Sigmoid colon (tissue), 7 donors: ENCODE data around the gene ING5. TPM values are rescaled to one million over a fixed set of nuclear protein-coding genes. Genes with fewer than 3 reads are reported as not detected.

Source experiments
- DNase-seq: peaks from one replicate; pipeline ENCODE4 v3.0.0-alpha.2; 2019
- H3K27ac ChIP-seq, 4 donors: fragments of 200-600 bp; sonication (generic); one replicate each; pipeline ENCODE4 v1.5.1; 2016 to 2019; ENCODE audit warnings: mild to moderate bottlenecking in 1 of 4
- H3K27me3 ChIP-seq, 3 donors: fragments of 200-600 bp; sonication (generic); one replicate each; pipeline ENCODE4 v1.5.1; 2019; ENCODE audit warnings: mild to moderate bottlenecking in 1 of 3
- H3K36me3 ChIP-seq, 4 donors: fragments of 200-600 bp; sonication (generic); one replicate each; pipeline ENCODE4 v1.5.1; 2016 to 2019
- H3K4me1 ChIP-seq, 4 donors: fragments of 200-600 bp; sonication (generic); one replicate each; pipeline ENCODE4 v1.5.1; 2017 to 2019
- H3K4me3 ChIP-seq, 4 donors: fragments of 200-600 bp; sonication (generic); one replicate each; pipeline ENCODE4 v1.5.1; 2017 to 2019; ENCODE audit warnings: mild to moderate bottlenecking in 2 of 4, moderate library complexity in 1 of 4
- H3K9me3 ChIP-seq, 4 donors: fragments of 200-600 bp in 3 of 4; sonication (generic) in 3 of 4; one replicate each; pipeline versions ENCODE4 v1.5.1 to v1.6.1; 2013 to 2019
- EP300 ChIP-seq, 4 donors: sonication (generic); formaldehyde crosslinking; IDR thresholded peaks; one replicate each; pipeline ENCODE4 v1.6.1; 2017; ENCODE audit warnings: antibody characterized with exemption in 4 of 4
- POLR2A ChIP-seq, 2 donors: fragments of 450-650 bp; IDR thresholded peaks; one replicate each; pipeline ENCODE4 v1.6.1; 2016; ENCODE audit warnings: antibody characterized with exemption in 2 of 2, mild to moderate bottlenecking in 2 of 2, moderate library complexity in 2 of 2
- POLR2AphosphoS5 ChIP-seq, 4 donors: sonication (generic); formaldehyde crosslinking; IDR thresholded peaks; one replicate each; pipeline ENCODE4 v1.6.1; 2017; ENCODE audit warnings: antibody characterized with exemption in 4 of 4
- WGBS, 2 donors: extraction: QIAGEN DNeasy Blood & Tissue Kit; methylation state at CpG; one replicate each; pipeline ENCODE4 v1.1.7; 2013; 5-methylcytosine and 5-hydroxymethylcytosine counted together
- intact Hi-C: fragments of 100-400 bp; cut with DNase I; formaldehyde crosslinking; loops from one replicate; pipeline ENCODE4 v1.15.1; 2023
- polyA plus RNA-seq, 3 donors: library from polyadenylated mRNA; stranded (reverse); fragments of 200-250 nt; gene quantifications; one replicate each; pipeline ENCODE4 v1.2.3, GENCODE V29; 2013
- total RNA-seq, 4 donors: library from RNA; depleted of rRNA; stranded (reverse); fragments of >200 nt; gene quantifications; one replicate each; pipeline ENCODE4 v1.1.0, GENCODE V29; 2016
- TF ChIP-seq, protein P1 (sequence below), 4 experiments: fragments of 450-650 bp in 3 of 4; fragments of 200-600 bp in 1 of 4; IDR thresholded peaks; one replicate each; pipeline ENCODE4 v1.5.1; 2016 to 2019; ENCODE audit warnings: antibody characterized with exemption in 4 of 4, mild to moderate bottlenecking in 3 of 4, moderate library complexity in 2 of 4
- donor health status: healthy with polysubstance abuse.
- donor health status: Bipolar disorder and iron deficiency.
- donor health status: healthy.

ING5 gene
- total and polyA plus RNA-seq, 7 donors = 9.6 to 49.8 (median 27.1) TPM

DNA sequence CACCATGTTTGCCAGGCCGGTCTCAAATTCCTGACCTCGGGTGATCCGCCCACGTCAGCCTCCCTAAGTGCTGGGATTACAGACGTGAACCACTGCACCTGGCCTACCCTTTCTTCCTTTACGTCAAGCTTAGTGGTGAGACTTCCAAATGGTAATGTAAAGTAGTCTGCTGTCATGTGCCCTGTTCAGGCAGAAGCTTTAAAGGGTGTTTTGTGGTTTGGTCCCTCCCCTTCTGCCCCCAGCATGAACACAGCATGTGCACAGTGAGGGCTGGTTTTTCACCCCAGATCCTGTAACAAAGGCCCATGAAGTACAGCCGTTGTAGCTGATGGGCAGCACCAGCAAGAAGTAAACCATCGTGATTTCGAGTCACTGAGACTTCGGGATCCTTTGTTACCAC, 12.5 kb upstream of the ING5 start:
- Histone ChIP-seq H3K4me3 (no peak overlapping the region), H3K27me3 (no peaks in the 10 kb centered on the region), H3K4me1 (peaks cover 0 to 32% (median 25%) of the 10 kb centered on the region in 4 donors), H3K36me3 (peaks cover 0 to 40% (median 10%) of the 10 kb centered on the region in 4 donors), H3K27ac (no peak overlapping the region), H3K9me3 (no peaks in the 10 kb centered on the region)
- DNase-seq = no peak
- TF ChIP-seq, protein P1, sequence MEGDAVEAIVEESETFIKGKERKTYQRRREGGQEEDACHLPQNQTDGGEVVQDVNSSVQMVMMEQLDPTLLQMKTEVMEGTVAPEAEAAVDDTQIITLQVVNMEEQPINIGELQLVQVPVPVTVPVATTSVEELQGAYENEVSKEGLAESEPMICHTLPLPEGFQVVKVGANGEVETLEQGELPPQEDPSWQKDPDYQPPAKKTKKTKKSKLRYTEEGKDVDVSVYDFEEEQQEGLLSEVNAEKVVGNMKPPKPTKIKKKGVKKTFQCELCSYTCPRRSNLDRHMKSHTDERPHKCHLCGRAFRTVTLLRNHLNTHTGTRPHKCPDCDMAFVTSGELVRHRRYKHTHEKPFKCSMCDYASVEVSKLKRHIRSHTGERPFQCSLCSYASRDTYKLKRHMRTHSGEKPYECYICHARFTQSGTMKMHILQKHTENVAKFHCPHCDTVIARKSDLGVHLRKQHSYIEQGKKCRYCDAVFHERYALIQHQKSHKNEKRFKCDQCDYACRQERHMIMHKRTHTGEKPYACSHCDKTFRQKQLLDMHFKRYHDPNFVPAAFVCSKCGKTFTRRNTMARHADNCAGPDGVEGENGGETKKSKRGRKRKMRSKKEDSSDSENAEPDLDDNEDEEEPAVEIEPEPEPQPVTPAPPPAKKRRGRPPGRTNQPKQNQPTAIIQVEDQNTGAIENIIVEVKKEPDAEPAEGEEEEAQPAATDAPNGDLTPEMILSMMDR (IDR thresholded peaks at IDR 0.05) = no peak
- no peak for TF ChIP-seq POLR2AphosphoS5 (IDR thresholded peaks at IDR 0.05)
- TF ChIP-seq POLR2A (IDR thresholded peaks at IDR 0.05) = no peak
- no peak for TF ChIP-seq EP300 (IDR thresholded peaks at IDR 0.05)
- intact Hi-C loops = loop anchor here (5.0 kb wide), 1 partner anchor 372 kb away; the partner anchor contains the start of genes HDLBP and SEPTIN2
- WGBS, 2 donors = 81 to 84% methylated on average over 10 of the region's 10 CpGs

DNA sequence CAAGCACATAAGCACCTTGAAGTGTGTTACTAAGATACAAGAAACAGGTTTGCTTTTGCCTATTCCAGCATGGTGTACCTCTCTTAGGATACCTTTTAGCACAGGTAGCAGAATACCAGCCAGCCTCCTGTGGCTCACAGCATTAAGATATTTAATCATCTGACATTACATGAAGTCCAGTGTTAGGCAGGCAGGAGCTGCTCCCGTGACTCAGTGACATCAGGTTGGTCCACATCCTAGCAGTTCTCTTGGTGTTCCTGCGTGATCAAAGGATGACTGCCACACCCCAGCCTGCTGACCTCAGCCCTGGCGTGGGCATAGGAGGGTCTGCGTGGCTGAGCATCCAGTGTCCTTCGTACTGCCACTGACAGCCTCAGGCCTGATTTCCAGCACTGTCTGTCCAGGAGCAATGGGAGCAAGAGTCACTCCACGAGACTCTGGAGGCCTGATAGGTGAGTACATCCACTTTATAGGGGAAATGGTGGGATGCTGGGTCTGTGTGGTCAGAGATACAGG, 11.6 kb upstream of the ING5 start:
- Histone ChIP-seq H3K27me3 (no peaks in the 10 kb centered on the region), H3K27ac (no peak overlapping the region), H3K9me3 (no peaks in the 10 kb centered on the region), H3K4me3 (no peak overlapping the region), H3K36me3 (peaks cover 0 to 46% (median 10%) of the 10 kb centered on the region in 4 donors), H3K4me1 (peaks cover 0 to 32% (median 25%) of the 10 kb centered on the region in 4 donors)
- WGBS, 2 donors = 78 to 89% methylated on average over 6 of the region's 6 CpGs
- TF ChIP-seq, protein P1 (IDR thresholded peaks at IDR 0.05) = no peak
- no peak for TF ChIP-seq POLR2AphosphoS5 (IDR thresholded peaks at IDR 0.05)
- TF ChIP-seq POLR2A (IDR thresholded peaks at IDR 0.05) = no peak
- TF ChIP-seq EP300 (IDR thresholded peaks at IDR 0.05) = no peak
- DNase-seq = no peak
- intact Hi-C loops = no loop called here

GRCh38 chr2:241692448-241692847, 9.4 kb upstream of the ING5 start:
- H3K36me3 ChIP-seq = peaks cover 0 to 48% (median 10%) of the 10 kb centered on the region in 4 donors
- 95% methylated on average over 6 of the region's 6 CpGs for WGBS, 2 donors

GRCh38 chr2:241695651-241696050, 6.2 kb upstream of the ING5 start:
- no peak overlapping the region for H3K27ac ChIP-seq
- WGBS, 2 donors = 97 to 98% methylated on average over 4 of the region's 4 CpGs
- H3K9me3 ChIP-seq = no peaks in the 10 kb centered on the region
- H3K4me3 ChIP-seq = no peak overlapping the region
- H3K36me3 ChIP-seq = peaks cover 0 to 34% (median 3%) of the 10 kb centered on the region in 4 donors
- DNase-seq = no peak
- H3K4me1 ChIP-seq = peaks cover 0 to 2% (median under 1%) of the 10 kb centered on the region in 4 donors
- intact Hi-C loops = no loop called here
- no peak for TF ChIP-seq EP300 (IDR thresholded peaks at IDR 0.05)
- TF ChIP-seq, protein P1 (IDR thresholded peaks at IDR 0.05) = no peak
- no peak for TF ChIP-seq POLR2AphosphoS5 (IDR thresholded peaks at IDR 0.05)
- TF ChIP-seq POLR2A (IDR thresholded peaks at IDR 0.05) = no peak
- H3K27me3 ChIP-seq = no peaks in the 10 kb centered on the region

More at GRCh38 chr2:241692448-241692847, 9.4 kb upstream of the ING5 start:
- no peaks in the 10 kb centered on the region for H3K9me3 ChIP-seq
- DNase-seq = no peak
- peaks cover 0 to 20% (median 16%) of the 10 kb centered on the region in 4 donors for H3K4me1 ChIP-seq
- TF ChIP-seq POLR2AphosphoS5 (IDR thresholded peaks at IDR 0.05) = no peak
- TF ChIP-seq EP300 (IDR thresholded peaks at IDR 0.05) = no peak
- TF ChIP-seq, protein P1 (IDR thresholded peaks at IDR 0.05) = no peak
- no peak for TF ChIP-seq POLR2A (IDR thresholded peaks at IDR 0.05)
- H3K4me3 ChIP-seq = no peak overlapping the region
- no peaks in the 10 kb centered on the region for H3K27me3 ChIP-seq
- no peak overlapping the region for H3K27ac ChIP-seq
- intact Hi-C loops = no loop called here

GRCh38 chr2:241701149-241701398, 765 bp upstream of the ING5 start:
- no peak for DNase-seq
- Histone ChIP-seq H3K27me3 (no peaks in the 10 kb centered on the region), H3K36me3 (peaks cover 0 to 18% (median 7%) of the 10 kb centered on the region in 4 donors), H3K4me1 (peaks cover 0 to 25% (median 18%) of the 10 kb centered on the region in 4 donors), H3K9me3 (no peaks in the 10 kb centered on the region), H3K4me3 (peak overlapping the region; percentile 67 to 91 (median 86)), H3K27ac (peak overlapping the region; percentile 86 to 95 (median 93))
- intact Hi-C loops = loop anchor here (2.0 to 10.0 kb wide), 5 partner anchors 14 to 346 kb away; partner anchors contain the start of genes ATG4B, DTYMK, FARP2 and STK25
- TF ChIP-seq POLR2A (IDR thresholded peaks at IDR 0.05) = no peak
- TF ChIP-seq, protein P1 (IDR thresholded peaks at IDR 0.05) = peak in 3 of 4 experiments; percentile 29 to 47 (median 35)
- 0 to 1% methylated on average over 17 of the region's 17 CpGs for WGBS, 2 donors
